Stimulated activated CD4-positive, alpha-beta T cell treated with anti-CD3 and anti-CD28 coated beads, TNF-alpha, amount 100 ng/mL, for 1 hour (primary cell): Measurements from ENCODE around the gene VPS37C.
"Not testable (repeated sequence)": the region's sequence is repeated elsewhere in the genome, so short reads cannot be mapped to it uniquely, and the experiment has no call there.

Experiments
- DNase-seq, 3 donors: peaks; one replicate each; pipeline ENCODE4 v3.0.0-alpha.2; 2020; ENCODE audit warnings: low read depth in 3 of 3, low spot score in 1 of 3

VPS37C gene

DNA sequence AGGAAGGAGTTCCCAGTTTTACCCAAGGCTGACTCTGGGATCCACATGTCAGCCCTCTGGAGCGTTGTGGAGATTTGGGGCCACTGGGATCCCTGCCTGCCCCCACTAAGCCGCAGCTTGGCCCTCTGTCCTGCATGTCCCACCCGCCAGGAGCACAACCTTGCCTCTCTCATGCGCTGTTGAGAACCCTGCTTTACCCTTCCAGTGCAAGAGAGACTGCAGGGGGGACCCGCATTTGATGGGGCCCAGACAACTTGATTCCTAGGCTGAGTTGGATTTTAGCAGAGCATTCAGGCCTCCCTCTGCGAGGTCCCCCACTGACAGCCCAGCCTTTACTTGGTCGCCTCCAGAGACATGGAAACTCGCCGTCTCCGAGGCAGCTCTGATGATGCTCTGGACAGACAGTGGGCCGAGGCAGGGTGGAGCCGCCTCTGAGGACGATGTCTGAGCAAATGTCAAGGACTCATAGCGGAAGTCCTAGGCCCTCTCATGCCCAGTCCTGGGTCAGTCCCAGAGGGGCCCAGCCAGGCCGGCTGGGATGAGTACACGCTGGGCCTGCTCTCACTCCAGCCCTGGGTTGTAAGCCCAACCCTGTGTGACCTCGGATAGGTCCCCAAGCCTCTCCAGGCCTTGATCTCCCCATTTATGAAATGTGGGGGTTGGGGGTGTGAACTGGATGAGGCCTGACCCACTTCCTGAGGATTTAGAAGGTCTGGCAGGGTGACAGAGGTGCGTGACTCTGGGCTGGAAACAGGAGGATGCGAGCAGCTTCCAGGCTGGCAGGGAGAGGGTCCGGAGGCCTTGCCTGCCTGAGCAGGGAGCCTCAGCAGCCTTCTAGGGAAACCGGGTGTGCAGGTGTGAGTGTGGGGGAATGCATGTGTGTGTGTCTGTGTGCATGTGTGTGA lies 58.3 kb downstream of the VPS37C start:
- no peak for DNase-seq

DNA sequence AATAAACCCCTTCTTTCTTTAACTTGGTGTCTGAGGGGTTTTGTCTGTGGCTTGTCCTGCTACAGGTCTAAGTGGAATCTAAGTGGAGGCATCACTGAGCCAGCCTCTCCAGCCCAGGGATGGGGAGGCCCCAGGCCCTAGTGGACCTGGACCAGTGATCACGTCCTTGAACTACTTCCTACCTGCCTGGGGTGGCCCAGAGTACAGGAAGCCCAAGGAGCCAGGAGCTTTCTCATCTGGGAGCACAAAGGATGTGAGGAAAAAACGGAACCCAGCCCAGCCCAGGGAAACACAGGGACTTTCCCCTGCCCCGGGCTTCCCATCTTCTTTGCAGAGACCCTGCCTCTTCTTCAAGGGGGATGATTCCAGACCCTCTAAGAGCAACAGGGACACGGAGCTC lies 62.4 kb downstream of the VPS37C start:
- no peak for DNase-seq

DNA sequence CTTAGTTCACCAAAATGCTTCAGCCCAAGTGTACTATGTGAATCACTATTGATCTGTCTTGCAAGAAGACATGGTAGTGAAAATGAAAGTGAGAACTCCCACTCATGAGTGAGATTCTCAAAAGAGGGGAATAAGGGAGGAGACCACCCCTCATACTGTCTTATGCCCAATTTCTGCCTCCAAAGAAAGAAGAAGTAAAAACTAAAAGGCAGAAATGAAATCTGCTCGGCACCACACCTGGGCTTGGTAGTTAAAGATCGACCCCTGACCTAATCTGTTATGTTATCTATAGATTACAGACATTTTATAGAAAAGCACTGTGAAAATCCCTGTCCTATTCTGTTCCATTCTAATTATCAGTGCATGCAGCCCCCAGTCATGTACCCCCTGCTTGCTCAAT lies 63.0 kb downstream of the VPS37C start:
- DNase-seq = not testable (repeated sequence)

DNA sequence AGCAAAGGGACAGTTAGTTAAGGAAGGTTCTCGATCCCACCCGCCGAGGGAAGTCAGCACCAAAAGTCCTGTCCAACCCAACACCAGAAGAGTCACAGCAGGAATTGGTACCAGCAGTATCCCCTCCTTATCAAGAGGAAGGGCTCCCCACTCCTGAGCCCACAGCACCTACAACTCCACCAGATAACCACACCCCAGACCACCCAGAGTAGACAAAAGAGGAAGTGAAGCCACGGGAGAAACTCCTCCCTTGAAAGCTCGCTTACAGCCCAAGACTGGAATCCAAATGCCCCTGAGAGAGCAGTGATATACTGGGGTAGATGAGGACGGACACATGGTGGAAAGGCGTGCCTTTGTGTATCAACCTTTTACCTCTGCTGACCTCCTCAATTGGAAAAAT lies 66.2 kb downstream of the VPS37C start:
- no peak for DNase-seq

DNA sequence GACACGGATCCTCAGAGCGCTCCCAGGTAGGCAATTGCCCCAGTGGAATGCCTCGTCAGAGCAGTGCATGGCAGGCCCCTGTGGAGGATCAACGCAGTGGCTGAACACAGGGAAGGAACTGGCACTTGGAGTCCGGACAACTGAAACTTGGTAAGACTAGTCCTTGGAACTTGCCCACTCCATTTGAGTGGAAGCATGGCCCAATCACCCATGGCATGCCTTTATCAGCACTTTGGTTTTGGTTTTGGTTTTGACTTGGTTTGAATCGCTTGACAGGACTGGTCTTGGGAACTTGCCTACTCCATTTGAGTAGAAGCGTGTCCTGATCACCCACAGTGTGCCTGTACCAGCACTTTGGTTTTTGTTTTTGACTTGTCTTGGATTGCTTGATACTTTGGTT lies 67.1 kb downstream of the VPS37C start:
- not testable (repeated sequence) for DNase-seq

DNA sequence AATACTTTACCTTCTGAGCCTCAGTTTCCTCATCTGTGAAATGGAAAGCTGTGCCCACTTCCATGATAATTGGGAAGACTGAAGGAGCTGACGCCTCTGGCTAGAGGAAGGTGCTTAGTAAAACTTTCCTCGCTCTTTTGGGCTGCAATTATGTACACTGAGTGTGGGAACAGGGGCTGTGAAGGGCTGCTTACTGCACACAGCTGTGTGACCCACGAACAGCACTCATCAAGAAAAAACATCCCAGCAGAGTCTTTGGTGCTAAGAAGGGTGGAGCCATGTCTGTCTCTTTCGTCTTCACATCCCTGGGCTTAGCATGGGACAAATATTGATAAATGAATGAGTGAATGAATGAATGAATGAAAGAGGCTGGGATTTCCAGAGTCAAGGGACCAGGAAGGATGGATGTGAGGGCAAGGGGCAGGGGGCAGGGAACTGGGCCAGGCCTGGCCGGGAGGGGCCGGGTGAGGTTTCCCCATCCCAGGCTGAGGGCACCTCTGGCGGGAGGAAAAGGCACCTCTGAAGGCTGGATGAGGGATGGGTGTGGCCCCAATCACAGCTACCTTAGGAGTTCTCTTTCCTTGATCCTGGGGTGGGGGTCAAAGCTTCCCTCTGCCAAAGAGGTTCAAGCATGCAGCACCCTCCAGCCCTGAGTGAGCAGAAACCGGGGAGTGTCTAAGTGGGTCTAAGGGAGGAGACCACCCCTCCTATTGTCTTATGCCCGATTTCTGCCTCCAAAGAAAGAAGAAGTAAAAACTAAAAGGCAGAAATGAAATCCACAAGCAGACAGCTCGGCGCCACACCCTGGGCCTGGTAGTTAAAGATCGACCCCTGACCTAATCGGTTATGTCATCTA lies 68.1 kb downstream of the VPS37C start:
- DNase-seq = no peak

DNA sequence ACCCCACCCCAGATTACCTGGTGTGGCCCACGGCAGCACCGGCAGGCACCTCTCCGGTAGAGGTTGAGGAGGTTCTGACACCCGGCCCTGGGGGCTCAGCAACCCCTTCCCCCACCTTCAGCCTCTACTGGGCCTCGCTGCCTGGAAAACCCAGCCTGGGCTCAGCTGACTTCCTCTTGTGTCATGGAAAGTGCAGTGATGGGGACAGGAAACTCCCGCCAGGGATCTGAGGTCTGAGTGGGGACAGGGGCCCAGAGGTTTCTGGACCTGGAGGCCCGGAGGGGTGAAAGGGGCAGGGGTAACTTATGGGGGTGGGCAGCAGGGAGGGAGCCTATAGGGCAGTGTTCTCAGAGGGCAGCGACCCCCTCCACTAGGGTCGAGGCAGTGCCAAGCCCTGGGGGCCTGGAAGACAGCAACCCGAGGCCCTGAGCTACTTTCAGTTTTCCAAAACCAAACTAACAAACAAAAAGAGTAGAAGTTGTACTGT lies 68.9 kb downstream of the VPS37C start:
- DNase-seq = peak in 1 of 3 donors; percentile 53

DNA sequence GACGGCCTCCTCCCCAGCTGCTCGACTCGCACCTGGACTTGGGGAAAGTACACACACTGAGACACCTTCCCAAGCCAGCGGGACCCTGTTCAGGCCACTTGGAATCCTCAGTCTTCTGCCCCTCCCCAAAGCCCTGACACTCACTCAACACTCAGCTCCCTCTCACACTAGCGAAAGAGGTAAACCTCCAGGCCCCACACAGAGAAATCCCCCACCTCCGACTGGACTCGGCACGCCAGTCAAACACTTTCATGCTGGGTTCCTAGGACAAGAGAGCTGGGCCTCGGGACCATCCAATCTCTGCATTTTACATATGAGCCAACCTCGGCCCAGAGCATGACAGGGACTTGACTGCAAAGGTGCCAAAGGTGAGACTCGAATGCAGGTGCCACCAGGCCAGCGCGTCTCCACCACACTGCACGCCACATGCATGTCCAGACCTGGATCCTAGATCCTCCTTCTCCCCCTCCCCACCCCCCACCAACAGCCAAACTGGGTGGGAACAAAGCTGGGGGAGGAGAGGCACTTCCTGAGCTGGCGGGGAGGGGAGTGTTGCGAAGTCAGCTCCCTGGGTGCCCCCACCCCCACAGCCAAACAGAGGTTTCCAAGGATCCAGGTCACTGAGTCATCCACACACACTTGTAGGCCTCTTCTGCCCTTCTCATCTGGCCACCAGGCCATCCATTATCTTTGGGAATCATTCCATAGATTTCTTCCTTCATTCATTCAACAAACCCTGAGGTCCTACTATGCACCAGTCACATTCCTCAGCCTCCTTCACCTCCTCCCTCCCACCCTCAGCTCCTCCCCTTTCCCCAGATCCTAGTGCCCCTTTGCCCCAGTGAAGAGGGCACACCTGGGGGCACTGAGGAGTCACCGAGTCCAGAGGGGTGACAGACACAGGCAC lies 69.6 kb downstream of the VPS37C start:
- no peak for DNase-seq

DNA sequence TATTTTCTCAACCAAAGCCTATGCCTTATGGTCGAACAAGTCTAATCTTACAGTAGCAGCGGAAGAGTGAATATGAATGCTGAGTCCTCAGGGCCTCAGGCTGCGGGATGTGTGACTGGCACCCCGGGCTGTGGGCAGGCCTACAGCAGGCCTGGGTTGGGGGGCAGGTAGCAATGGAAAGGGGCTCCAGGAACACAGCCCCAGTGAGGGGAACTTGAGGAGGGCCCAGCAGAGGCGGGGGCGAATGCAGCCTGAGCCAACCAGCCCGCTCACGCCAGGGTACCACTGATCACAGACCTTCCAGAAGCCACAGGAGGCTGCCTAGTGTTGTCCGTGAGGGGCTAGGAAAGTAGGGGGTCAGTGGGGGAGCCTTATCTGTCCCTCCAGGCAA lies 70.2 kb downstream of the VPS37C start:
- DNase-seq = no peak

DNA sequence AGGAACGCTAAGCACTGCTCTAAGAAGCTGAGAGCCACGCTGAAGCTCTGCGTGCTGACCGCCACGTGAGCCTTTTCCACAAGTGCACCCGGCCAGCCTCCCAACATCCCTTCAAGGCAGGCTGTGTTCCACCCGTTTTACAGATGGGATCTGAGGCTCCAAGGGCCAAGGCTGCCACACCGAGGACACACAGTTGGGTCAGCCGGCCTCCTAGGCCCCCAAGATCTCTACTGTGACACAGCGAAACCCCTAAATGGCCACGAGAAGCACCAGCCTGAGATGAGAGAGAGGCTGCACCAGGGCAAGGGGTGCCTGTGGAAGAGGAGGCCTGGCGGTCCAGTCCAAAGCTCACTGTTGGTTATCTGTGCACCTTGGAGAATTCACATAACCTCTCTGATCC lies 70.7 kb downstream of the VPS37C start:
- DNase-seq = no peak

DNA sequence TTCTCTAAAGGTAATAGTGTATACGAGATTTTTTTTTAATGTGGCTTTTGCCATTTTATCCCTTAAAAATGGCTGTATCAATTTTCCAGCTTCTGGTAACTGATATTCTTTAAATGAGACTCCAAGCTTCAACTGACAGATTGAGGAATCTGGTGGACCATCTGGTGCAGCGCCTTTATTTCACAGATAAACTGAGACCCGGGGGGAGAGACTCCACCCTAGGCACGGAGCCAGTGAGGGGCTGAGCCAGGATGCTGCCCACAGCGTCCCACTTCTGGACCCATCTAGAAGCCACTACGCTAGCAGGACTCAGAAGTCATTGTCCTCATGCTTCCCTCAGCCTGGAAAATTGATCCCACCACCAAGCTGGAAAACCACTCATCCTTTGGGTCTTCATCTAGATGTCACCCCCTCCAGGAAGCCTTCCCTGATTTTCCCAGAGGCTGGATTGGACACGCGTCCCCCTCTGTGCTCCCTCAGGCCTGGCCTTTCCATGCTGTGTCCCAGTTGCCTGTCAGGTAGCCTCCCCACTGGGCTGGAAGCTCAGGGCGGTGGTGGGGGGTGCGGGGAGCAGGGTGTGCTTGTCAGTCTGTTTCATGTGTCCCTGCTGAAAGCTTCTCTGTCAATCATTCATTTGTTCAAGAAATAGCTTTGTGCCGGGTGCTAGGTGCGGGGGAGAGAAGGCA lies 71.3 kb downstream of the VPS37C start:
- DNase-seq = no peak

DNA sequence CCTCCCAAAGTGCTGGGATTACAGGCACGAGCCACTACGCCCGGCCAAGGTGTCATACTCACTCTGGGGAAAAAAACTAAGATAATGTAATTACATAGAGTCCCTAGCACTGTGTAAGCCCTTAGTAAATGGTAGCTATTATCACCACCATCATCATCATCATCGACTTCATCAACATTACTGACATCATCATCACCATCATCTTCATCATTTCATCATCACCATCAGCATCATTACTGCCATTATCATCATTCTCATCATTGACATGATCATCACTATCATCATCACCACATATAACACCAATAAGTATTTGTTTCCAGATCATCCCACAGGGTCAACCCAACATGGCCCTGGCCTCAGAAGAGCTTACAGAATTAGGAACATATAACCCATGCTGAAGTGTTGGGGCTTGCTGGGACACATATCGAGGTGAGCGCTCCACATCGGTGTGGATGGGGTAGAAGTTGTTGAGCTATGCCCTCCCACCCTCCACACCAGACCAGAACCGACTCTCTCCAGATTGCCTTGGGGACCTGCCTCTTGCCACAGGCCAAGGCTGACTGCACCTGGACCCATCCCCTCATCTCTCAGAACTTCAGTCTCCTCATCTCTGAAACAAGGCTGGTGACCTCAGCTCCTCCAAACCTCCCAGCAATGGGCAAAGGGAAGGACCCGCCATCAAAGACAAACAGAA lies 73.7 kb downstream of the VPS37C start:
- no peak for DNase-seq

DNA sequence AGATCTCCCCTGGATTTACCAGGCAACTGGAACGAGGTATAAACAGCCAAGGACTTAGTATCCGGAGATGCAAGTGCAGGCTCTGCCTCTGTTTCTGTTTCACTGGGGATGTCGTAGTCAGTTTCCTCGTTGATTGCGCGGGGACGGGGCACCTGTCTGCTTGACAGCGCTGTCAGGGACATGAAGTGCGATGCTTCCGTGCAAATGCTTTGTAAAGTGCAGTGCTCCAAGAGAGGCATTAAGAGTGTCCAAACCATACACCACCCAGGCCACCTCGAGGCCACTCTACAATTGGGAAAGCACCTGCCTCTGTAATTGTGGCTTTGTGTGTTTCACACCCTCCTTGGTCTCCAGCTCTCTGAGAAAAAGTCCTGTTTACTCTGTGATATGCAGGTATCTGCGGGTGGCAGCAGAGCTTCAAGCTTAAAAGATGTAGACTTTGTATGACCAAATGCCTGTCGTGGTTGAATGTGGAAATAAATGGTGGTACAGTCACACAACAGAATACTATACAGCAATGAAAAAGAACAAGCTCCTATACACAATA lies 77.6 kb downstream of the VPS37C start:
- DNase-seq = peak in 1 of 3 donors; percentile 40

DNA sequence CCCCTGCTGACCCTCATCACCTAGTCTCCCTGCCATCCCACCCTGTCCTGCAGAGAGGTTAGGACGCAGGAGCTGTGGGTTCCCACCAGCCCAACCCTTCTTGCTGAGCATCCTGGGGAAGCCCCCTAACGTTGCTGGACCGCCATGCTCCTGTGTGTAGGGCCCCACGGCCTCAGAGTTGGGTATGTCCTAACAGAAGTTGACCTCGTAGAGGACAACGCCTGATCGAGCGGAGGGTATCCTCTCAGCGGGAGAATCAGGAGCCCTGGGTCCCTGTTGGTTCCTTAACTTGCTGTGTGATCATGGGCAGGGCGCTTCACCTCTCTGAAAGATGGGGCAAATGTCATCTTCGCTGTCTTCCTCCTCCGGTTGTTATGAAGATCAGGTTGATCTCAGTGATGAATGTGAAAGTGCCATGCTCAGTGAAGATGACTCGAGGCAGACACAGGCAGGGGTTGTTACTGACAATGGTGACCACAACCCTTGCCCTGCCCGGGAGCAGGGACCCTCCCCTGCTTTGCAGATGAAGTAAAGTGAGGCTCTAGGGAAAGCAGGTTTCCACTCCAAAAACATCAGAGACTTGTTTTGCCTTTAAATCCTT lies 78.2 kb downstream of the VPS37C start:
- no peak for DNase-seq

DNA sequence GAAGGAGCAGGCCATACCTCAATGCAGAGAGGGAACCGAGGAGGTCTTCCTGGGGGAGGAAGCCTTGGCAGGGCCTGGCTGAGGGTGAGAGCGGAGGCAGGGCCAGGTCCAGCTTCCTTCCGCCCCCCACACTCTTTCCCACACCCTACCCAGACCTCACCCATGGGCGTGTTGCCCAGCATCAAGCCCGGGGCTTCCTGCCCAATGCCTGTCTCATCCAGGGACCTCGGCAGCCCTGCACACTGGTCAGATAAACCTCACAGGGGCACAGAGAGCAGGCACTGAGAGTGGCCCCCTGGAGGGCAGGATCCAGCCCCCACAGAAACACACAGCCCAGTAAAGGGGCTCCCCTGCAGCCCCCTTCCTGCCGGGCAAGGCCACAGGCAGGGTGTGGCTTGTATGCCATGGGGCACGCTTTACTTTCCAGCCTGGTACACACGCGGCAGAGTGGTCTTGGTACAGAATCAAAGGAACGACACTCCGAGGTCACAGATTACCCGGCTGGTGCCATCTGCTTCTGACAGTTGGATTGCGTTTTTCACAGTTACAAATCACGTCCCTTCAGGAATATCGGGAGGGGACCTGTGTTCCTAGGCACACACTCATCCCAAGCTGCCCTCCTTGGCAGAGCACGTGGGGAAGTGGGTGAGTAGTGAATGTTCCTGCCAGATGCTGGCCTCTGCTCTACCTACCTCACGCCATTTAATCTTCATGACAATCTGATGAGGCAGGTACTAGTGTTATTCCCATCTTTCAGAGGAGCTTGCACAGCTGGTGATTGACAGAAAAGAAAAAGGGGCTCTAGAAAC lies 79.0 kb downstream of the VPS37C start:
- no peak for DNase-seq

DNA sequence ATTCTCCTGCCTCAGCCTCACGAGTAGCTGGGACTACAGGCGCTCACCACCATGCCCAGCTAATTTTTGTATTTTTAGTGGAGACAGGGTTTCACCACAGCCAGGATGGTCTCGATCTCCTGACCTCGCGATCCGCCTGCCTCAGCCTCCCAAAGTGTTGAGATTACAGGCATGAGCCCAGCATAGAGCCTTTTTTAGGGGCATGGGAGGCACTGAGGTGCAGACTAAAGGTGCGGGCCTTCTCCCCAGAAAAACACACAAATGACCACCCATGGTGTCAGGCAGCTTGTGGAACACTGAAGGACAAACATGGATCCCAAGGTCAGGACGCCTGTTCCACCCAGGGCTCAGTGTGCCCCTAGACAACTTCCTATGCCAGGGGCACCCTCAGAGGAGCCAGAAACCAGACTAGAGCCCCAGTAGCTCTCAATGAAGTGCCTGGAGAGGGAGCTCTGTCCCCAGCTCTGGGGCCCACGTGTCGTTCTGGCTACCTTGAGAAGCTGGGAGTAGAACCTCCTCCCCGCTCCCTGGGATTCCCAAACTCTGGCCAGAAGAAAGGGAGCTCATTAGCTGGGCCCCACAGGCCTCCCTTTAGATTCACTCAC lies 80.1 kb downstream of the VPS37C start:
- no peak for DNase-seq

DNA sequence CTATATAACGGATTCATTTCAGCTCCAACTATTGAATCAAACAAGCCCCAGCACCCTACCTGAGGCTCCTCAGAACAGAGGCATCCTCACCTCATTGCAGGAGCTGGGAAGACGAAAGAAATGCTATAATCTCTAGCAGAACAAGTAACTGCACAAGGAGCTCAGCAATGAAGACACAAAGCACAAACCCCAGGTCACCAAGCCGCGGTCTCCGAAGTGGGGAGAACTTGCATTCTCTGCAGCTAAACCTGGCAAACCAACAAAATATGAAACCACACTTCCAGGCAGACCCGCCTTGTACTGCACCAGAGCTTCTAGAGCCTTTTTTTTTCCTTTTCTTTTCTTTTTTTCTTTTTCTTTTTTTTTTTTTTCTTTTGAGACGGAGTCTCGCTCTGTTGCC lies 80.7 kb downstream of the VPS37C start:
- DNase-seq = no peak
